ENCODE measurements around the gene SDHD. TPM values are rescaled to one million over a fixed set of nuclear protein-coding genes. Genes with fewer than 3 reads are reported as not detected.

The SDHD gene
- total RNA-seq, 4 donors from 2014 or later, result 170 to 261 (median 202) TPM

DNA sequence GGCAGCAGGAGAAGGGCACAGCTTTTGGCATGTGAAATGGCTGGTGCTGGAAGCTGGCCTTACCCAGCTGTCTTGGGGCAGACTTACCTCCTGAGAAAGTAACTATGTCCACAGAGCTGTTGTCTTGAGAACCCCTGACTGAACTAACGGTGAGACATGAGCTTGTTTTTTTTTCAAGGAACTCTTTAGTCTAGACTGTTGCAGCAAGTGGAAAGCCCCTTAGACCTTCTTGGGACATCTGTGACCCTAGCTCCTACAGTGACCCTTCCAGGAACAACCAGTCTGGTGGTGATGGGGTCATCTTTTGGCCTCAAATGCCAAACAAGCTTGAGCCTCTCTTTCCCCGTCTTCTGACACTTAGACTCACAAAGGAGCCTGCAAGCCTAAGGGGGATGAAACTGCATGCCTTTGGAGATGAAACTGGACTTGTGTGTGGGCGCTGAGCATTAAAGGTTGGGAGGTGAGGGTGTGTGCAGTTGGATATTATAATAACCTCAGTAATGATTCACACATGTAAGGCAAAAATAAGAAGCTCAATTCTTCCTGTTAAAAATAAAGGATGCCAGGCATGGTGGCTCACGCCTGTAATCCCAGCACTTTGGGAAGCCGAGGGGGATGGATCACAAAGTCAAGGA is 35.4 kb downstream of the SDHD start:
- DNase-seq, result no peak
- no peak overlapping the region for H3K4me3 ChIP-seq
- intact Hi-C loops (cut with DNase I; ENCODE audit: low total_unique reads), result loop anchor here (5.0 kb wide), 1 partner anchor 35 kb away; no protein-coding TSS in a partner anchor
- no peaks in the 10 kb centered on the region for H3K27me3 ChIP-seq
- peaks cover 0 to 10% of the 10 kb centered on the region in 2 donors for H3K4me1 ChIP-seq
- in situ Hi-C loops (cut with MboI; ENCODE audit: low sequenced_read_pairs in 4 of 4), result no loop called here
- H3K36me3 ChIP-seq, result no peaks in the 10 kb centered on the region
- no peak overlapping the region for H3K27ac ChIP-seq
- no peaks in the 10 kb centered on the region for H3K9me3 ChIP-seq
- TF ChIP-seq, protein P1, sequence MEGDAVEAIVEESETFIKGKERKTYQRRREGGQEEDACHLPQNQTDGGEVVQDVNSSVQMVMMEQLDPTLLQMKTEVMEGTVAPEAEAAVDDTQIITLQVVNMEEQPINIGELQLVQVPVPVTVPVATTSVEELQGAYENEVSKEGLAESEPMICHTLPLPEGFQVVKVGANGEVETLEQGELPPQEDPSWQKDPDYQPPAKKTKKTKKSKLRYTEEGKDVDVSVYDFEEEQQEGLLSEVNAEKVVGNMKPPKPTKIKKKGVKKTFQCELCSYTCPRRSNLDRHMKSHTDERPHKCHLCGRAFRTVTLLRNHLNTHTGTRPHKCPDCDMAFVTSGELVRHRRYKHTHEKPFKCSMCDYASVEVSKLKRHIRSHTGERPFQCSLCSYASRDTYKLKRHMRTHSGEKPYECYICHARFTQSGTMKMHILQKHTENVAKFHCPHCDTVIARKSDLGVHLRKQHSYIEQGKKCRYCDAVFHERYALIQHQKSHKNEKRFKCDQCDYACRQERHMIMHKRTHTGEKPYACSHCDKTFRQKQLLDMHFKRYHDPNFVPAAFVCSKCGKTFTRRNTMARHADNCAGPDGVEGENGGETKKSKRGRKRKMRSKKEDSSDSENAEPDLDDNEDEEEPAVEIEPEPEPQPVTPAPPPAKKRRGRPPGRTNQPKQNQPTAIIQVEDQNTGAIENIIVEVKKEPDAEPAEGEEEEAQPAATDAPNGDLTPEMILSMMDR (IDR thresholded peaks at IDR 0.05 in 4 of 5, conservative IDR thresholded peaks at IDR 0.05 in 1 of 5), result no peak
- TF ChIP-seq POLR2A (IDR thresholded peaks at IDR 0.05), result no peak
- no peak for ATAC-seq

DNA sequence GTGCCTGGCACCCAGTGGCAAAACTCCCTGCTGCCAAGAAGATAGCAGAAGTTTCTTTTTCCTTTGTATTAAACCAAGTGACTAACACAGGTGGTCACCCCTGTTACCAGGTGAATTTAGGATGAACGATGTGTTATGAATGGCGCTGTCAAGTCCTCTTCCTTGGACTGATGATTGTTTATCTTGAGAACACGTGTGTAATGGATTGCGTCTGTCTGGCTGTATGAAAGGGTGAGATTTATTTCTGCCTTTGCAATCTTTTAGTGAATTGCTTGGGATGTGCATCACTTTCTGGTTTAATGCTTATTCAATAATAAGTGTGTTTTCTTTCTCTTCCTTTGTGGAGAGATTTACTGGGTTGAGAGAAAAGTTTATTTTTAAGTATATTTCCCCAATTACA is 36.5 kb downstream of the SDHD start:
- no peak overlapping the region for H3K4me3 ChIP-seq
- no peaks in the 10 kb centered on the region for H3K27me3 ChIP-seq
- peaks cover 0 to 11% of the 10 kb centered on the region in 2 donors for H3K4me1 ChIP-seq
- in situ Hi-C loops (cut with MboI; ENCODE audit: low sequenced_read_pairs in 4 of 4) (no loop called here), intact Hi-C loops (cut with DNase I; ENCODE audit: low total_unique reads) (loop anchor here (5.0 kb wide), 1 partner anchor 34 kb away; no protein-coding TSS in a partner anchor)
- DNase-seq (no peak), ATAC-seq (no peak)
- H3K9me3 ChIP-seq, result no peaks in the 10 kb centered on the region
- no peak for TF ChIP-seq POLR2A (IDR thresholded peaks at IDR 0.05)
- TF ChIP-seq, protein P1 (IDR thresholded peaks at IDR 0.05 in 4 of 5, conservative IDR thresholded peaks at IDR 0.05 in 1 of 5), result no peak
- no peaks in the 10 kb centered on the region for H3K36me3 ChIP-seq
- no peak overlapping the region for H3K27ac ChIP-seq

DNA sequence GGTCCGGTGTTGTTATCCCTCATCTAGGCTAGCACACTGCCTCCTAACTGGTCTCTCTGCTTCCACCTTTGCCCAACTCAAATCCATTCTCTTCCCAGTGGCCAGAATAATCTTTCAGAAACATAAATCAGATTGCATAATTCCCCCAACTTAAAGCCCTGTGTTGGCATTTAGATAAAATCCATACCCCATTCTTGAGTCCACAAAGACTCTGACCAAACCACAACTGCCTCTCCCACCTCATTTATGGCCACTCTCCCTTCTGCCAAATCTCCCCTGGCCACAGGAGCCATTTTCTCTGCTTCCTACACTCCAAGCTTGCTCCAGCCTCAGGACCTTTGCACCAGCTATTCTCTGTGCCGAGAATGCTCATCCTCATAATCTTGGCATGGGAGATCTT is 40.4 kb downstream of the SDHD start:
- intact Hi-C loops (cut with DNase I; ENCODE audit: low total_unique reads) (no loop called here), in situ Hi-C loops (cut with MboI; ENCODE audit: low sequenced_read_pairs in 4 of 4) (no loop called here)
- no peaks in the 10 kb centered on the region for H3K9me3 ChIP-seq
- no peak overlapping the region for H3K4me3 ChIP-seq
- no peaks in the 10 kb centered on the region for H3K27me3 ChIP-seq
- DNase-seq (no peak), ATAC-seq (no peak)
- H3K36me3 ChIP-seq, result no peaks in the 10 kb centered on the region
- no peak overlapping the region for H3K27ac ChIP-seq
- TF ChIP-seq POLR2A (IDR thresholded peaks at IDR 0.05), result no peak
- TF ChIP-seq, protein P1 (IDR thresholded peaks at IDR 0.05 in 4 of 5, conservative IDR thresholded peaks at IDR 0.05 in 1 of 5), result no peak
- peaks cover 0 to 16% of the 10 kb centered on the region in 2 donors for H3K4me1 ChIP-seq

DNA sequence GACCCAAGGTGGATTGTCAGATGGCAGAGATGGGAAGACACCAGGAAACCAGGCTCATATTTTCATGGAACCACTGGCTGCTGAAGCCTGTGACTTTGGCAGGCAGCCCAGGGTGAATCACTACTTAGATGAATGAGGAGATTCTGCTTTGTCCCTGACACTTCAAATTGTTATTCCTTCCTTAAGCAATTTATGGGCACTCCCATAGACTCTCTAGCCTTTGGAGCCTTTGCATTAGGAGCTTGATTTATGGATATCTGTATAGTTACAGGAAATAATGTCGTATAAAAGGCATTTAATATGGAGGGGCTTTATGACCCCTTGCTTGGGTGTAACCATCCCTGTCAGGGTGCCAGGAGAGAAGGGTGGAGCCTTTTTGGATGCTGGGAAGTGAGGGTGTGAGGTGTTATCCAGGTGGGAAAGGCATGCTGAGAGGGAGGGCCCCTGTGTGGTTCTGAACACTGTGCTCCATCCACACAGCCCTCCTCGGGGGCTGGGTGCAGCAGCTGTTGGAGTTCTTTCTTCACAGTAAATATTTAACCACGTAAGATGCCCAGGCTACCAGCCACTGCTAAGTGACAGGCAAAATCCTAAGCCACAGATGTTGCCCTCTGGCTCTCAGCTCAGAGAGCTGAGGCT is 41.9 kb downstream of the SDHD start:
- Histone ChIP-seq H3K27ac (no peak overlapping the region), H3K9me3 (no peaks in the 10 kb centered on the region), H3K4me1 (peaks cover 0 to 22% of the 10 kb centered on the region in 2 donors), H3K36me3 (no peaks in the 10 kb centered on the region), H3K27me3 (no peaks in the 10 kb centered on the region), H3K4me3 (no peak overlapping the region)
- intact Hi-C loops (cut with DNase I; ENCODE audit: low total_unique reads), result no loop called here
- in situ Hi-C loops (cut with MboI; ENCODE audit: low sequenced_read_pairs in 4 of 4), result no loop called here
- ATAC-seq, result peak; percentile 67 to 75
- peak; percentile 43 to 61 for DNase-seq
- TF ChIP-seq POLR2A (IDR thresholded peaks at IDR 0.05), result no peak
- TF ChIP-seq, protein P1 (IDR thresholded peaks at IDR 0.05 in 4 of 5, conservative IDR thresholded peaks at IDR 0.05 in 1 of 5), result no peak
